Activated CD4-positive, alpha-beta T cell treated with anti-CD3 and anti-CD28 coated beads, Interleukin-2, amount 10 ng/mL, durations not matched to agents 7 days and 5 days (primary cell): ENCODE data around the gene TMEM121B. TPM values are rescaled to one million over a fixed set of nuclear protein-coding genes. Genes with fewer than 3 reads are reported as not detected.
A peak's percentile ranks its signal among the peaks of the same experiment; 100 is the strongest.

Experiments used
- CTCF ChIA-PET: fragments of 350-600 bp; sonication (Branson Sonifier 250); formaldehyde crosslinking; loops from one replicate; lab custom pipeline; 2021; ENCODE audit warnings: antibody characterized with exemption; lab: Charles Lee
- POLR2A ChIA-PET: fragments of 350-600 bp; sonication (Branson Sonifier 250); formaldehyde crosslinking; loops from one replicate; lab custom pipeline; 2021; ENCODE audit warnings: antibody characterized with exemption; lab: Charles Lee
- DNase-seq: peaks from one replicate; pipeline ENCODE4 v3.0.0-alpha.2; 2020
- H3K27ac Mint-ChIP-seq: one replicate; pipeline ENCODE4 v1.8.0; 2021; ENCODE audit warnings: mild to moderate bottlenecking, moderate library complexity, mixed read lengths
- H3K27me3 Mint-ChIP-seq: one replicate; pipeline ENCODE4 v1.8.0; 2021; ENCODE audit warnings: mixed read lengths
- H3K36me3 Mint-ChIP-seq: one replicate; pipeline ENCODE4 v1.8.0; 2021; ENCODE audit warnings: low read depth, mixed read lengths
- H3K4me1 Mint-ChIP-seq: one replicate; pipeline ENCODE4 v1.8.0; 2021; ENCODE audit warnings: mixed read lengths
- H3K4me3 Mint-ChIP-seq: one replicate; pipeline ENCODE4 v1.8.0; 2021; ENCODE audit warnings: mild to moderate bottlenecking, moderate library complexity, mixed read lengths
- H3K9me3 Mint-ChIP-seq: one replicate; pipeline ENCODE4 v1.8.0; 2021; ENCODE audit warnings: mixed read lengths
- total RNA-seq, 2 experiments: library from RNA; stranded (reverse); gene quantifications; one replicate each; pipeline ENCODE4 v1.2.3, GENCODE V29; 2021

The TMEM121B gene
- total RNA-seq, 2 experiments from 2014 or later = 0.05 to 0.06 TPM

DNA sequence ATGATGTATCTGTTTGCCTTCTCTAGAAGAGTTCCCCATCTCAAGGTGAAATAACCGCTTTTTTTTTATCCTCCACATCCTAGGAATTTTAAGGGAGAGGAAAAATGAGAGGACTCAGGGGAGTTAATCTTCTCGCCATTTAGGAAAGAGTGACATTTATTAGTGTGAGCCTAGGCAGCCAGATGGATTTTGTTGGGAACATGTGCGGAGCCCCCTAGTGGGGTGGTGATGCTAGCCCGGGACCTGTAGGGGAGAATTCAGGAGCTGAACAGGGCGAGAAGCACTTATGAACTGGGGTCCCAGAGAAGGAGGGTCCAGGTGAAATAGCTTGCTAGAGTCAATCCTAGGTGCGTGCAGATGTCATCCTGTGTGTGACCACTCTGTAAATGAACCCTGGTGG lies 25.6 kb downstream of the TMEM121B start:
- POLR2A ChIA-PET = no interaction called here
- CTCF ChIA-PET = interaction anchor here (1.0 to 2.5 kb wide), 4 partner anchors 10 to 76 kb away, joined by 3 to 11 read pairs (median 4); no protein-coding TSS in a partner anchor
- peaks cover 74% of the 10 kb centered on the region for H3K36me3 Mint-ChIP-seq
- no peak overlapping the region for H3K4me3 Mint-ChIP-seq
- no peaks in the 10 kb centered on the region for H3K27me3 Mint-ChIP-seq
- H3K27ac Mint-ChIP-seq = no peak overlapping the region
- peaks cover 88% of the 10 kb centered on the region for H3K4me1 Mint-ChIP-seq
- no peak for DNase-seq
- no peaks in the 10 kb centered on the region for H3K9me3 Mint-ChIP-seq

DNA sequence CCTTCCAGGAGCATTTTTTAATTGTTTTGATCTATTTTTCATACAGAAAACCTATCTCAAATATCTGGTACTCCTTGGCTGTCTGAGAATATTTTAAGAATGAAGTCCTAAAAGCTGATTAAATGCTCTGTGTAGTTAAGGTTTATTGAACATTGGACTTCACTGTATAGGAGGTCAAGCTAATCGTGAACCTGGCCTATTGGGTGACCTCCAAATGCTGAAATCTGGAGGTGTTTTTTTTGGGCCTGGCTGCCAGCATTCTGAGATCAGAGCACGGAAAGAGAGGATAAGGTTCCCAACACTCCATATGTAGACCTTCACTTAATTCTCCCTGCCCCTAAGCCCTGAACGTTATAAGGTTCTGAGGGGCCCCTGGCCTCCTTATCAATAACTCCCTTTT lies 28.1 kb downstream of the TMEM121B start:
- no peak overlapping the region for H3K4me3 Mint-ChIP-seq
- CTCF ChIA-PET = interaction anchor here (0.6 to 2.2 kb wide), 3 partner anchors 15 to 290 kb away, joined by 3 to 6 read pairs (median 4); no protein-coding TSS in a partner anchor
- H3K27me3 Mint-ChIP-seq = no peaks in the 10 kb centered on the region
- no peaks in the 10 kb centered on the region for H3K9me3 Mint-ChIP-seq
- H3K27ac Mint-ChIP-seq = no peak overlapping the region
- POLR2A ChIA-PET = interaction anchor here (0.6 kb wide), 1 partner anchor 182 kb away, joined by 4 read pairs; no protein-coding TSS in a partner anchor
- no peak for DNase-seq
- peaks cover 80% of the 10 kb centered on the region for H3K4me1 Mint-ChIP-seq
- H3K36me3 Mint-ChIP-seq = peaks cover 64% of the 10 kb centered on the region

- ChIA-PET POLR2A (no interaction called here), CTCF (interaction anchor here (0.8 to 2.2 kb wide), 2 partner anchors 9 to 80 kb away, joined by 3 to 6 read pairs; no protein-coding TSS in a partner anchor)
These were observed 29.3 kb downstream of the TMEM121B start for GRCh38 chr22:17091851-17092250.

DNA sequence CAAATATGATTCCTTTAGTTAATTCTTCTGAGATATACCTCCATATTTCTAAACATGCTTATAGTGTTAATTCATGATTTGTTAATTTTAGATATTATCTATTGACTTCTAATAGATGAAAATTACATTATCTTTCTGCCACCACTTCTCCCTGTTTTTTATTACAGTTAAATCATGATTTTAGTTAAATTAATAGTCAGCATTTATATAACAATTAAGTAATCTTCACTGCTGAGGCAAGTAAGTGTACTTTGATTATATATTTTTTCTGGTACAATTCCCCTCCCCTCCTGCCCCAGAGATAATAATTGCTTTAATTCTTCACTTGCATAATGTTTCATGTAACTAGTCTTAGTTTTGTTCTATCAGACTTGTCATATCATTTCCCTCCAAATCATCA lies 30.6 kb downstream of the TMEM121B start:
- Mint-ChIP-seq H3K4me3 (no peak overlapping the region), H3K27ac (no peak overlapping the region)

More at GRCh38 chr22:17091851-17092250, 29.3 kb downstream of the TMEM121B start:
- Mint-ChIP-seq H3K4me3 (no peak overlapping the region), H3K36me3 (peaks cover 60% of the 10 kb centered on the region), H3K9me3 (no peaks in the 10 kb centered on the region), H3K27ac (no peak overlapping the region), H3K4me1 (peaks cover 80% of the 10 kb centered on the region), H3K27me3 (no peaks in the 10 kb centered on the region)
- no peak for DNase-seq

DNA sequence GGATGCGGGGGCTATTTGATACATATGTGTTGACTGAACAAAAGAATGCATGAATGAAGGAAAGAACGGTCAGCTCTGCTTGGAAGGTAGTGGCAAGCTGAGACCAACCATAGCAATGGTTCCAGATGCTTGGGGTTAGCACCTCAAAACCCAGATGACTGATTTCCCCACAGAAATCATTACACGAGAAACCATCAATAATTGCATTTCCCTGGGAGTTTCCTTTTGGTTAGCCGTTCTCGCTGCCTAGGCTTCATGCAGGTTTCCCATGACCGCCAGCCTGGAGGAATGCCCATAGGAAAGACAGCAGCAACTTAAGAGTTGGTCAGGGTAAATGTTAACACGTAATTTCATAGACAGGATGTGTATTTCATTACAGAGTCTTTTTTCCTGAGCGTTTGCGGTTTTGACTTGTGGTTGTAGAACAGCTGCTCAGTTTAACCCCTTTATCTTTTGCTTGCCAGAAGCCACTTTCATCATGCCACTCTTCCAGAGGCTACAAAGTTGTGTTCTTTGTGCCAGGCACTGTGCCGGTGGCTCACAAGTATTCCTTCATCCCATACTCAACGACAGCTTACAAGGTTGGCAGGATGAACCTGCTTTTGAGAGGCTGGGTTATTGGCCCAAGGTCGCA lies 33.5 kb downstream of the TMEM121B start:
- H3K9me3 Mint-ChIP-seq = no peaks in the 10 kb centered on the region
- peak; percentile 83 for DNase-seq
- H3K36me3 Mint-ChIP-seq = peaks cover 43% of the 10 kb centered on the region
- CTCF ChIA-PET = interaction anchor here (0.8 to 3.4 kb wide), 2 partner anchors 12 to 84 kb away, joined by 3 to 10 read pairs; no protein-coding TSS in a partner anchor
- H3K4me3 Mint-ChIP-seq = peak overlapping the region; percentile 82
- POLR2A ChIA-PET = interaction anchor here (1.3 kb wide), 1 partner anchor 11 kb away, joined by 4 read pairs; no protein-coding TSS in a partner anchor
- peak overlapping the region; percentile 93 for H3K27ac Mint-ChIP-seq
- H3K27me3 Mint-ChIP-seq = no peaks in the 10 kb centered on the region
- peaks cover 73% of the 10 kb centered on the region for H3K4me1 Mint-ChIP-seq

More for the DNA sequence above, 30.6 kb downstream of the TMEM121B start:
- no peak for DNase-seq
- Mint-ChIP-seq H3K36me3 (peaks cover 64% of the 10 kb centered on the region), H3K27me3 (no peaks in the 10 kb centered on the region), H3K4me1 (peaks cover 81% of the 10 kb centered on the region), H3K9me3 (no peaks in the 10 kb centered on the region)
- POLR2A ChIA-PET = no interaction called here
- CTCF ChIA-PET = no interaction called here

- POLR2A ChIA-PET = interaction anchor here (1.3 kb wide), 1 partner anchor 12 kb away, joined by 4 read pairs; no protein-coding TSS in a partner anchor
- peaks cover 66% of the 10 kb centered on the region for H3K4me1 Mint-ChIP-seq
- DNase-seq = peak; percentile 20
- H3K9me3 Mint-ChIP-seq = no peaks in the 10 kb centered on the region
- peaks cover 40% of the 10 kb centered on the region for H3K36me3 Mint-ChIP-seq
- no peaks in the 10 kb centered on the region for H3K27me3 Mint-ChIP-seq
- peak overlapping the region; percentile 93 for H3K27ac Mint-ChIP-seq
- CTCF ChIA-PET = interaction anchor here (0.8 to 3.4 kb wide), 2 partner anchors 11 to 84 kb away, joined by 3 to 10 read pairs; no protein-coding TSS in a partner anchor
- peak overlapping the region; percentile 82 for H3K4me3 Mint-ChIP-seq
These were observed 34.2 kb downstream of the TMEM121B start for GRCh38 chr22:17086788-17087497.

GRCh38 chr22:17086296-17086695 lies 34.9 kb downstream of the TMEM121B start:
- no peaks in the 10 kb centered on the region for H3K9me3 Mint-ChIP-seq
- peaks cover 36% of the 10 kb centered on the region for H3K36me3 Mint-ChIP-seq
- peak overlapping the region; percentile 82 for H3K4me3 Mint-ChIP-seq
- H3K4me1 Mint-ChIP-seq = peaks cover 62% of the 10 kb centered on the region
- H3K27ac Mint-ChIP-seq = peak overlapping the region; percentile 93
- no peaks in the 10 kb centered on the region for H3K27me3 Mint-ChIP-seq
- DNase-seq = no peak
- ChIA-PET CTCF (interaction anchor here (1.2 to 3.4 kb wide), 2 partner anchors 10 to 85 kb away, joined by 3 to 10 read pairs; no protein-coding TSS in a partner anchor), POLR2A (no interaction called here)

DNA sequence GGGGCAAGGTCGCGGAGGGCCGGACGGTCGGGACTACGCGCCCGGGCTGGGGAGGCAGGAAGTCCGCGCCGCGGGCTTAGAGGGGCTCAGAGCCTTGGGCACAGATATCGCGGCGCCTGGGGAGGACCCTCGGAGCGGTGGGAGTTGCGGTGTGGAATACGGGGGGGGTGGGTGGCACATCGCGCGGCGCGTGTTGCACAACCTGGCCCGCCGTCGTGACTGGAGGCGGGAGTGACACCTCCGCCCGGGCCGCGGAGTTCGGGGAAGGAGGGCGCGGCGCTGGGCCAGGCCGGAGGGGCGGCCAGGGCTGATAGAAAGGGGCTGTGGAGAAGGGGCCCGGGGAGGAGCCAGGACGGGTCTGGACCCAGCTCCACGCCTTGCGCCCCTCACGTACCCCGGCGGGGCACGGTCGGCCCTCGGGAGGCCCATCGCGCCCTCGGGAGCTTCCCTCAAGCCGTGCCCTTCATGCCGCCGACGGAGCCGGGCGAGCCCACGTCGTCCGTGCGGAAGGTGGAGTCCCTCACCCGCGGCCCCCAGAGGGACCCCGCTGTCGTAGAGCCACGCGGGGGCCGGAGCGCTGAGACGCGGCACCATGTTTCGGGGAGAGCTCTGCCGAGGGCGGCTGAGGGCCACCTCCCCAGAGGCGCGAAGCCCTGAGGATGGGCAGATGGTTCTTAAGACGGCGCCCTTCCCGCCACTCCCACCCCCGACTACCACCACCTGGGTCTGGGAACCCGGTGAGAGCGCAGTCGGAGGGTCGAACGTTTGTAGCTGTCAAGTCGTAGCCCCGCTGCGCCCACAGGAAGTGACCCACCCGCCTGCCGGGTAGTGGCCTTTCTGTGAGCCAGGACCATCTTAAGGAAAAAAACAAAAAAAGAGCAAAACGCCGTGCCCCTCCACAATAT lies 35.6 kb downstream of the TMEM121B start:
- H3K27ac Mint-ChIP-seq = peak overlapping the region; percentile 93
- POLR2A ChIA-PET = no interaction called here
- peaks cover under 1% of the 10 kb centered on the region for H3K27me3 Mint-ChIP-seq
- DNase-seq = no peak
- H3K36me3 Mint-ChIP-seq = peaks cover 29% of the 10 kb centered on the region
- H3K4me1 Mint-ChIP-seq = peaks cover 55% of the 10 kb centered on the region
- H3K9me3 Mint-ChIP-seq = no peaks in the 10 kb centered on the region
- peak overlapping the region; percentile 82 for H3K4me3 Mint-ChIP-seq
- CTCF ChIA-PET = interaction anchor here (1.2 kb wide), 1 partner anchor 10 kb away, joined by 3 read pairs; no protein-coding TSS in a partner anchor

DNA sequence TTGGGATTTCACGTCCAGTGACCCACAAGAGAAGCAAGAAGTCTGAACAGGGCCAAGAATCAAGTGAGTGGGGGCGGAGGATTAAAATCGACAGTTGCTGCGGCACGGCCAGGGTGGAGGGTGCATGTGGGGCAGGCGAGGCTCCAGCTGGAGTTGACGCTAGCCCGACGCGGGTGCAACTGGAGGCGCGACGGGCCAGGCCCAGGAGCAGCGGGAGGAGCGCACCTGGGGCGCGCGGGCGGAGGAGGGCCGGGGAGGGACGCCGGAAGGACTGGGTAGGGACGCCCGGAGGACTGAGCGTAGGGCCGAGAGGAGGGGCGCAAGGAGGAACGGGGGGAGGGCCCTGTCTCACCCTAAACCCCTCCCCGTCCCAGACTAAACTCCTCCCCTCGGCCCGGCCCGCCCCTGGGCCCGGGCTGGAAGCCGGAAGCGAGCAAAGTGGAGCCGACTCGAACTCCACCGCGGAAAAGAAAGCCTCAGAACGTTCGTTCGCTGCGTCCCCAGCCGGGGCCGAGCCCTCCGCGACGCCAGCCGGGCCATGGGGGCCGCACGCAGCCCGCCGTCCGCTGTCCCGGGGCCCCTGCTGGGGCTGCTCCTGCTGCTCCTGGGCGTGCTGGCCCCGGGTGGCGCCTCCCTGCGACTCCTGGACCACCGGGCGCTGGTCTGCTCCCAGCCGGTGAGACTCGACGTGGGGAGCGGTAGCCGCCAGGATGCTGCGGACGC lies 36.4 kb downstream of the TMEM121B start, which contains the start of gene IL17RA:
Gene IL17RA (plus strand): TSS at position 447 of the 723 bp plus-strand sequence. CDS start 92 bp downstream, at position 539.
- H3K27me3 Mint-ChIP-seq = peaks cover 5% of the 10 kb centered on the region
- H3K27ac Mint-ChIP-seq = peak within 1 kb of the TSS; percentile 93
- ChIA-PET POLR2A (no interaction called here), CTCF (interaction anchor here (0.6 to 1.7 kb wide), 4 partner anchors 10 to 87 kb away, joined by 3 to 7 read pairs (median 4); no protein-coding TSS in a partner anchor)
- peaks cover 29% of the 10 kb centered on the region for H3K36me3 Mint-ChIP-seq
- H3K9me3 Mint-ChIP-seq = no peaks in the 10 kb centered on the region
- peaks cover 51% of the 10 kb centered on the region for H3K4me1 Mint-ChIP-seq
- H3K4me3 Mint-ChIP-seq = peak within 1 kb of the TSS; percentile 82
- DNase-seq = peak; percentile 95

- H3K9me3 Mint-ChIP-seq = no peaks in the 10 kb centered on the region
- H3K4me3 Mint-ChIP-seq = peak overlapping the region; percentile 82
- ChIA-PET CTCF (interaction anchor here (0.6 to 1.7 kb wide), 3 partner anchors 9 to 88 kb away, joined by 3 to 7 read pairs (median 4); no protein-coding TSS in a partner anchor), POLR2A (no interaction called here)
- peak overlapping the region; percentile 92 for H3K27ac Mint-ChIP-seq
- peaks cover 5% of the 10 kb centered on the region for H3K27me3 Mint-ChIP-seq
- peaks cover 43% of the 10 kb centered on the region for H3K4me1 Mint-ChIP-seq
- no peak for DNase-seq
- peaks cover 22% of the 10 kb centered on the region for H3K36me3 Mint-ChIP-seq
These were observed 37.2 kb downstream of the TMEM121B start for GRCh38 chr22:17083811-17084441.

GRCh38 chr22:17083255-17083654 lies 37.9 kb downstream of the TMEM121B start:
- Mint-ChIP-seq H3K36me3 (peaks cover 18% of the 10 kb centered on the region), H3K4me3 (peak overlapping the region; percentile 20), H3K9me3 (no peaks in the 10 kb centered on the region), H3K4me1 (peaks cover 39% of the 10 kb centered on the region), H3K27ac (peak overlapping the region; percentile 44), H3K27me3 (peaks cover 5% of the 10 kb centered on the region)
- CTCF ChIA-PET = interaction anchor here (1.0 to 1.7 kb wide), 2 partner anchors 8 to 89 kb away, joined by 4 to 7 read pairs; no protein-coding TSS in a partner anchor
- no peak for DNase-seq
- POLR2A ChIA-PET = no interaction called here
